Measurements from ENCODE around the gene PNPLA2. TPM values are rescaled to one million over a fixed set of nuclear protein-coding genes. Genes with fewer than 3 reads are reported as not detected.

The PNPLA2 gene
- polyA plus RNA-seq, 3 donors: 26.8 to 321 (median 35.0) TPM

- Mint-ChIP-seq H3K4me3 (peak overlapping the region; percentile 90 to 93), H3K27ac (peak overlapping the region; percentile 96 to 100 (median 98)), H3K9me3 (peaks cover 0 to 2% (median 0%) of the 10 kb centered on the region in 7 donors), H3K36me3 (peaks cover 20 to 27% of the 10 kb centered on the region in 2 donors), H3K4me1 (peaks cover 48% of the 10 kb centered on the region), H3K27me3 (ENCODE audit: low read depth in 3 of 3) (peaks cover 0 to 5% (median 2%) of the 10 kb centered on the region in 3 donors)
- H3K9me3 ChIP-seq (replicated peaks in 1 of 2; ENCODE audit: control insufficient read depth in 1 of 2, insufficient read depth in 1 of 2, low read length in 2 of 2): no peaks in the 10 kb centered on the region
- H3K9ac ChIP-seq (ENCODE audit: insufficient read depth, low read length, poor library complexity, severe bottlenecking): peak overlapping the region; percentile 91
- intact Hi-C loops (cut with micrococcal nuclease): loop anchor here (1.0 to 5.0 kb wide), 3 partner anchors 11 to 34 kb away; partner anchors contain the start of genes POLR2L (in 1 of the 2) and TSPAN4 (in 1 of the 2)
- no peak for TF ChIP-seq CTCF (IDR thresholded peaks at IDR 0.05)
- H3K27ac ChIP-seq (ENCODE audit: low read depth in 1 of 2, low read length in 2 of 2): peak overlapping the region; percentile 89 to 97
- peak in 2 of 3 donors; percentile 73 to 79 for DNase-seq
- peak overlapping the region; percentile 83 for H2AFZ ChIP-seq (ENCODE audit: insufficient read depth, low read depth, low read length, poor library complexity, severe bottlenecking)
- WGBS (ENCODE audit: insufficient coverage): 28% methylated on average over 32 of the region's 36 CpGs
- peaks cover 49% of the 10 kb centered on the region for H4K20me1 ChIP-seq (ENCODE audit: insufficient read depth, low read length)
- H3K36me3 ChIP-seq (replicated peaks in 1 of 2; ENCODE audit: control insufficient read depth in 1 of 2, insufficient read depth in 2 of 2, low read length in 2 of 2): peaks cover 22 to 26% of the 10 kb centered on the region in 2 donors
- H3K79me2 ChIP-seq (ENCODE audit: insufficient read depth, low read length): peaks cover 54% of the 10 kb centered on the region
- H3K4me3 ChIP-seq (replicated peaks in 1 of 3; ENCODE audit: low read depth in 2 of 3, low read length in 3 of 3): peak overlapping the region; percentile 79 to 96 (median 91)
- H3K4me1 ChIP-seq (ENCODE audit: control insufficient read depth in 1 of 2, insufficient read depth in 2 of 2, low read length in 2 of 2): peaks cover 40 to 48% of the 10 kb centered on the region in 2 donors
- H3K4me2 ChIP-seq (replicated peaks; ENCODE audit: extremely low read depth, low read length, poor library complexity, severe bottlenecking): peak overlapping the region; percentile 96
- no peaks in the 10 kb centered on the region for H3K27me3 ChIP-seq (ENCODE audit: control insufficient read depth in 2 of 2, insufficient read depth in 2 of 2, low read length in 2 of 2)
Measured at GRCh38 chr11:808427-809286, 10.1 kb upstream of the PNPLA2 start.

GRCh38 chr11:809287-810039 lies 9.3 kb upstream of the PNPLA2 start, which contains the start of gene RPLP2:
Gene RPLP2 (plus strand): TSS chr11:809967. CDS start chr11:810235, 268 bp downstream.
- no peaks in the 10 kb centered on the region for H3K9me3 ChIP-seq (replicated peaks in 1 of 2; ENCODE audit: control insufficient read depth in 1 of 2, insufficient read depth in 1 of 2, low read length in 2 of 2)
- Mint-ChIP-seq H3K27me3 (ENCODE audit: low read depth in 3 of 3) (peaks cover 0 to under 1% (median 0%) of the 10 kb centered on the region in 3 donors), H3K36me3 (peaks cover 22 to 30% of the 10 kb centered on the region in 2 donors), H3K4me3 (peak within 1 kb of the TSS; percentile 93 to 95), H3K27ac (peak within 1 kb of the TSS; percentile 96 to 100 (median 98)), H3K4me1 (peaks cover 40% of the 10 kb centered on the region), H3K9me3 (peaks cover 0 to 2% (median 0%) of the 10 kb centered on the region in 7 donors)
- peak within 1 kb of the TSS; percentile 79 to 96 (median 91) for H3K4me3 ChIP-seq (replicated peaks in 1 of 3; ENCODE audit: low read depth in 2 of 3, low read length in 3 of 3)
- H3K27me3 ChIP-seq (ENCODE audit: control insufficient read depth in 2 of 2, insufficient read depth in 2 of 2, low read length in 2 of 2): no peaks in the 10 kb centered on the region
- peaks cover 50% of the 10 kb centered on the region for H3K79me2 ChIP-seq (ENCODE audit: insufficient read depth, low read length)
- peak within 1 kb of the TSS; percentile 83 for H2AFZ ChIP-seq (ENCODE audit: insufficient read depth, low read depth, low read length, poor library complexity, severe bottlenecking)
- peak; percentile 97 to 98 (median 98) for DNase-seq
- H3K4me1 ChIP-seq (ENCODE audit: control insufficient read depth in 1 of 2, insufficient read depth in 2 of 2, low read length in 2 of 2): peaks cover 33 to 40% of the 10 kb centered on the region in 2 donors
- H3K27ac ChIP-seq (ENCODE audit: low read depth in 1 of 2, low read length in 2 of 2): peak within 1 kb of the TSS; percentile 89 to 97
- peak within 1 kb of the TSS; percentile 91 for H3K9ac ChIP-seq (ENCODE audit: insufficient read depth, low read length, poor library complexity, severe bottlenecking)
- intact Hi-C loops (cut with micrococcal nuclease): loop anchor here (1.0 to 5.0 kb wide), 3 partner anchors 10 to 33 kb away; partner anchors contain the start of genes POLR2L (in 1 of the 2) and TSPAN4 (in 1 of the 2)
- H3K4me2 ChIP-seq (replicated peaks; ENCODE audit: extremely low read depth, low read length, poor library complexity, severe bottlenecking): peak within 1 kb of the TSS; percentile 96
- WGBS (ENCODE audit: insufficient coverage): under 1% methylated on average over 74 of the region's 81 CpGs
- no peak for TF ChIP-seq CTCF (IDR thresholded peaks at IDR 0.05)
- peaks cover 23 to 29% of the 10 kb centered on the region in 2 donors for H3K36me3 ChIP-seq (replicated peaks in 1 of 2; ENCODE audit: control insufficient read depth in 1 of 2, insufficient read depth in 2 of 2, low read length in 2 of 2)
- peaks cover 42% of the 10 kb centered on the region for H4K20me1 ChIP-seq (ENCODE audit: insufficient read depth, low read length)
